Neutrophil (primary cell): ENCODE data around the gene DTNA.

Experiments used
- H3K27ac ChIP-seq: fragments of 200-600 bp; sonication (generic); 2 replicates; pipeline ENCODE4 v1.5.1; 2016; ENCODE audit warnings: mild to moderate bottlenecking, moderate library complexity
- H3K27me3 ChIP-seq: fragments of 200-600 bp; sonication (generic); 2 replicates; pipeline ENCODE4 v1.6.0; 2016; ENCODE audit warnings: mild to moderate bottlenecking
- H3K36me3 ChIP-seq: fragments of 200-600 bp; sonication (generic); 2 replicates; pipeline ENCODE4 v1.5.1; 2017
- H3K4me1 ChIP-seq, 2 experiments: fragments of 200-600 bp in 1 of 2; sonication (generic) in 1 of 2; 1 replicate in 1 of 2; 2 replicates in 1 of 2; pipeline versions ENCODE4 v1.5.1 to v1.6.1; 2013 to 2016; ENCODE audit warnings: low read depth in 1 of 2, low read length in 1 of 2, mild to moderate bottlenecking in 1 of 2, moderate library complexity in 1 of 2; ENCODE audit not compliant: control insufficient read depth in 1 of 2, insufficient read depth in 1 of 2
- H3K4me3 ChIP-seq, 2 experiments: fragments of 200-600 bp in 1 of 2; sonication (generic) in 1 of 2; 1 replicate in 1 of 2; 2 replicates in 1 of 2; pipeline ENCODE4 v1.5.1; 2013 to 2016; ENCODE audit warnings: low read depth in 1 of 2, low read length in 1 of 2, mild to moderate bottlenecking in 1 of 2, moderate library complexity in 1 of 2
- H3K9me3 ChIP-seq: fragments of 200-600 bp; sonication (generic); 2 replicates; pipeline ENCODE4 v1.5.1; 2016
- CTCF ChIP-seq: fragments of 200-600 bp; sonication (generic); IDR thresholded peaks from 2 replicates; pipeline ENCODE4 v1.5.1; 2016; ENCODE audit warnings: antibody characterized with exemption

Gene DTNA

GRCh38 chr18:34835466-34835865, 125.4 kb downstream of the DTNA start:
- no peaks in the 10 kb centered on the region for H3K9me3 ChIP-seq
- no peaks in the 10 kb centered on the region for H3K36me3 ChIP-seq
- H3K27me3 ChIP-seq: no peaks in the 10 kb centered on the region
- no peak for TF ChIP-seq CTCF
- no peak overlapping the region for H3K4me3 ChIP-seq
- no peaks in the 10 kb centered on the region for H3K4me1 ChIP-seq
- H3K27ac ChIP-seq: no peak overlapping the region

- no peaks in the 10 kb centered on the region for H3K9me3 ChIP-seq
- H3K4me1 ChIP-seq: no peaks in the 10 kb centered on the region
- H3K36me3 ChIP-seq: no peaks in the 10 kb centered on the region
Measured at GRCh38 chr18:34837769-34838272, 127.7 kb downstream of the DTNA start.

GRCh38 chr18:34838669-34839068, 128.6 kb downstream of the DTNA start:
- Histone ChIP-seq H3K27ac (no peak overlapping the region), H3K36me3 (no peaks in the 10 kb centered on the region), H3K4me3 (no peak overlapping the region), H3K9me3 (no peaks in the 10 kb centered on the region), H3K27me3 (no peaks in the 10 kb centered on the region), H3K4me1 (no peaks in the 10 kb centered on the region)
- no peak for TF ChIP-seq CTCF

More at GRCh38 chr18:34837769-34838272, 127.7 kb downstream of the DTNA start:
- Histone ChIP-seq H3K27ac (no peak overlapping the region), H3K27me3 (no peaks in the 10 kb centered on the region), H3K4me3 (no peak overlapping the region)
- no peak for TF ChIP-seq CTCF

- Histone ChIP-seq H3K9me3 (no peaks in the 10 kb centered on the region), H3K36me3 (no peaks in the 10 kb centered on the region), H3K27me3 (no peaks in the 10 kb centered on the region), H3K4me3 (no peak overlapping the region), H3K4me1 (peaks cover 6 to 10% of the 10 kb centered on the region in 2 experiments), H3K27ac (no peak overlapping the region)
- no peak for TF ChIP-seq CTCF
Measured at GRCh38 chr18:34840256-34840826, 130.2 kb downstream of the DTNA start.

- H3K9me3 ChIP-seq: no peaks in the 10 kb centered on the region
- H3K4me3 ChIP-seq: no peak overlapping the region
- H3K4me1 ChIP-seq: peaks cover 6 to 10% of the 10 kb centered on the region in 2 experiments
- TF ChIP-seq CTCF: no peak
- H3K27me3 ChIP-seq: no peaks in the 10 kb centered on the region
- no peak overlapping the region for H3K27ac ChIP-seq
- no peaks in the 10 kb centered on the region for H3K36me3 ChIP-seq
Measured at GRCh38 chr18:34841891-34842290, 131.8 kb downstream of the DTNA start.
